Lower leg skin (tissue), 3 donors: ENCODE measurements around the gene EP400.
"Not testable (repeated sequence)": the region's sequence is repeated elsewhere in the genome, so short reads cannot be mapped to it uniquely, and the experiment has no call there.

ENCODE experiments used
- POLR2A ChIP-seq, 2 donors: fragments of 450-650 bp; IDR thresholded peaks; one replicate each; pipeline ENCODE4 v1.6.1; 2016 to 2017; ENCODE audit warnings: antibody characterized with exemption in 2 of 2, mild to moderate bottlenecking in 1 of 2, moderate library complexity in 1 of 2
- TF ChIP-seq, protein P1 (sequence below), 3 donors: fragments of 450-650 bp; IDR thresholded peaks; one replicate each; pipeline ENCODE4 v1.5.1; 2016; ENCODE audit warnings: antibody characterized with exemption in 3 of 3, mild to moderate bottlenecking in 3 of 3, moderate library complexity in 2 of 3

GRCh38 chr12:131953810-131954209 lies 4.1 kb downstream of the EP400 start:
- TF ChIP-seq, protein P1, sequence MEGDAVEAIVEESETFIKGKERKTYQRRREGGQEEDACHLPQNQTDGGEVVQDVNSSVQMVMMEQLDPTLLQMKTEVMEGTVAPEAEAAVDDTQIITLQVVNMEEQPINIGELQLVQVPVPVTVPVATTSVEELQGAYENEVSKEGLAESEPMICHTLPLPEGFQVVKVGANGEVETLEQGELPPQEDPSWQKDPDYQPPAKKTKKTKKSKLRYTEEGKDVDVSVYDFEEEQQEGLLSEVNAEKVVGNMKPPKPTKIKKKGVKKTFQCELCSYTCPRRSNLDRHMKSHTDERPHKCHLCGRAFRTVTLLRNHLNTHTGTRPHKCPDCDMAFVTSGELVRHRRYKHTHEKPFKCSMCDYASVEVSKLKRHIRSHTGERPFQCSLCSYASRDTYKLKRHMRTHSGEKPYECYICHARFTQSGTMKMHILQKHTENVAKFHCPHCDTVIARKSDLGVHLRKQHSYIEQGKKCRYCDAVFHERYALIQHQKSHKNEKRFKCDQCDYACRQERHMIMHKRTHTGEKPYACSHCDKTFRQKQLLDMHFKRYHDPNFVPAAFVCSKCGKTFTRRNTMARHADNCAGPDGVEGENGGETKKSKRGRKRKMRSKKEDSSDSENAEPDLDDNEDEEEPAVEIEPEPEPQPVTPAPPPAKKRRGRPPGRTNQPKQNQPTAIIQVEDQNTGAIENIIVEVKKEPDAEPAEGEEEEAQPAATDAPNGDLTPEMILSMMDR (IDR thresholded peaks at IDR 0.05): not testable (repeated sequence)
- not testable (repeated sequence) for TF ChIP-seq POLR2A (IDR thresholded peaks at IDR 0.05)
